Measurements from ENCODE around the gene ANTXR1.

The ANTXR1 gene

GRCh38 chr2:69165091-69165880 lies 152.3 kb downstream of the ANTXR1 start:
- H3K4me3 ChIP-seq (replicated peaks; ENCODE audit: low read depth, low read length) = no peak overlapping the region
- DNase-seq (ENCODE audit: extremely low read depth, low read depth) = no peak
- no peak for TF ChIP-seq CTCF (IDR thresholded peaks at IDR 0.05; ENCODE audit: low read depth, low read length, missing control alignments)

GRCh38 chr2:69166465-69166811 lies 153.5 kb downstream of the ANTXR1 start:
- TF ChIP-seq CTCF (IDR thresholded peaks at IDR 0.05; ENCODE audit: low read depth, low read length, missing control alignments) = no peak
- no peak overlapping the region for H3K4me3 ChIP-seq (replicated peaks; ENCODE audit: low read depth, low read length)
- DNase-seq (ENCODE audit: extremely low read depth, low read depth) = no peak

- DNase-seq (ENCODE audit: extremely low read depth, low read depth) = no peak
Measured at GRCh38 chr2:69166812-69167468, 154.0 kb downstream of the ANTXR1 start.

GRCh38 chr2:69167469-69167822 lies 154.5 kb downstream of the ANTXR1 start:
- no peak for DNase-seq (ENCODE audit: extremely low read depth, low read depth)
- no peak for TF ChIP-seq CTCF (IDR thresholded peaks at IDR 0.05; ENCODE audit: low read depth, low read length, missing control alignments)
- H3K4me3 ChIP-seq (replicated peaks; ENCODE audit: low read depth, low read length) = no peak overlapping the region

More at GRCh38 chr2:69166812-69167468, 154.0 kb downstream of the ANTXR1 start:
- TF ChIP-seq CTCF (IDR thresholded peaks at IDR 0.05; ENCODE audit: low read depth, low read length, missing control alignments) = no peak
- H3K4me3 ChIP-seq (replicated peaks; ENCODE audit: low read depth, low read length) = no peak overlapping the region

- no peak for DNase-seq (ENCODE audit: extremely low read depth, low read depth)
- no peak overlapping the region for H3K4me3 ChIP-seq (replicated peaks; ENCODE audit: low read depth, low read length)
- no peak for TF ChIP-seq CTCF (IDR thresholded peaks at IDR 0.05; ENCODE audit: low read depth, low read length, missing control alignments)
Measured at GRCh38 chr2:69168144-69168813, 155.3 kb downstream of the ANTXR1 start.

- DNase-seq (ENCODE audit: extremely low read depth, low read depth) = no peak
- no peak for TF ChIP-seq CTCF (IDR thresholded peaks at IDR 0.05; ENCODE audit: low read depth, low read length, missing control alignments)
- no peak overlapping the region for H3K4me3 ChIP-seq (replicated peaks; ENCODE audit: low read depth, low read length)
Measured at GRCh38 chr2:69168950-69169654, 156.1 kb downstream of the ANTXR1 start.
